SK-N-SH (cell line): ENCODE measurements around the gene TBX18. TPM values are rescaled to one million over a fixed set of nuclear protein-coding genes. Genes with fewer than 3 reads are reported as not detected.

Source experiments
- CTCF ChIA-PET: fragments of 300-600, 350-600 bp; formaldehyde crosslinking; extraction: SDS; loops from one replicate; lab custom pipeline; 2021; lab: Yijun Ruan, JAX
- POLR2A ChIA-PET: fragments of 350-600 bp; sonication (Branson Sonifier 250); formaldehyde crosslinking; extraction: SDS; loops from one replicate; lab custom pipeline; 2020; ENCODE audit warnings: antibody characterized with exemption, inconsistent platforms; lab: Yijun Ruan, JAX
- DNase-seq: peaks from one replicate; pipeline ENCODE4 v3.0.0; 2012
- H2AFZ ChIP-seq: fragments of 200-600 bp; sonication (generic); 2 replicates; pipeline ENCODE4 v1.8.1; 2016; ENCODE audit warnings: antibody characterized with exemption, mild to moderate bottlenecking, low read depth
- H3F3A ChIP-seq: fragments of 200-600 bp; sonication (generic); replicated peaks from 2 replicates; pipeline ENCODE3; 2016; ENCODE audit warnings: antibody characterized with exemption, mild to moderate bottlenecking; ENCODE audit not compliant: insufficient read depth
- H3K27ac ChIP-seq, 2 experiments: fragments of 200-500 bp in 1 of 2; fragments of 200-600 bp in 1 of 2; sonication (Bioruptor generic) in 1 of 2; sonication (generic), shearing (Covaris generic) in 1 of 2; 2 replicates each; pipeline versions ENCODE4 v1.5.1 to v1.6.1; 2014 to 2016; ENCODE audit warnings: low read depth in 2 of 2, inconsistent platforms in 1 of 2, low read length in 1 of 2, mild to moderate bottlenecking in 1 of 2, mixed read lengths in 1 of 2
- H3K27me3 ChIP-seq: fragments of 200-600 bp; sonication (generic), shearing (Covaris generic); 2 replicates; pipeline ENCODE4 v1.6.1; 2016; ENCODE audit warnings: mixed run types; ENCODE audit not compliant: insufficient read depth
- H3K36me3 ChIP-seq, 2 experiments: fragments of 200-500 bp in 1 of 2; fragments of 200-600 bp in 1 of 2; sonication (Bioruptor generic) in 1 of 2; sonication (generic) in 1 of 2; replicated peaks in 1 of 2; 2 replicates each; pipeline versions ENCODE3 to v1.5.1; 2014 to 2016; ENCODE audit warnings: low read length in 1 of 2, mild to moderate bottlenecking in 1 of 2; ENCODE audit not compliant: insufficient read depth in 2 of 2, control insufficient read depth in 1 of 2
- H3K4me1 ChIP-seq, 2 experiments: fragments of 200-500 bp in 1 of 2; fragments of 200-600 bp in 1 of 2; sonication (Bioruptor generic) in 1 of 2; sonication (generic), shearing (Covaris generic) in 1 of 2; 2 replicates each; pipeline versions ENCODE4 v1.5.1 to v1.6.1; 2014 to 2016; ENCODE audit warnings: low read depth in 1 of 2, low read length in 1 of 2, mixed run types in 1 of 2; ENCODE audit not compliant: insufficient read depth in 2 of 2, control insufficient read depth in 1 of 2
- H3K4me2 ChIP-seq: fragments of 200-600 bp; sonication (generic), shearing (Covaris generic); 2 replicates; pipeline ENCODE4 v1.6.1; 2017; ENCODE audit warnings: mixed run types
- H3K4me3 ChIP-seq, 2 experiments: fragments of 200-500 bp in 1 of 2; fragments of 200-600 bp in 1 of 2; sonication (Bioruptor generic) in 1 of 2; sonication (generic), shearing (Covaris generic) in 1 of 2; 2 replicates each; pipeline versions ENCODE4 v1.5.1 to v1.8.1; 2014 to 2016; ENCODE audit warnings: low read depth in 2 of 2, inconsistent platforms in 1 of 2, low read length in 1 of 2, mild to moderate bottlenecking in 1 of 2, mixed read lengths in 1 of 2, moderate library complexity in 1 of 2
- H3K79me2 ChIP-seq: fragments of 200-600 bp; sonication (generic); 2 replicates; pipeline ENCODE4 v1.8.1; 2017; ENCODE audit warnings: mild to moderate bottlenecking; ENCODE audit not compliant: insufficient read depth
- H3K9ac ChIP-seq: fragments of 200-600 bp; sonication (generic); 2 replicates; pipeline ENCODE4 v1.6.1; 2017; ENCODE audit warnings: mixed run types
- H3K9me2 ChIP-seq: fragments of 200-600 bp; sonication (generic); 2 replicates; pipeline ENCODE4 v1.6.1; 2017; ENCODE audit warnings: mixed run types
- H3K9me3 ChIP-seq: fragments of 200-600 bp; sonication (generic); 2 replicates; pipeline ENCODE4 v1.6.1; 2017; ENCODE audit warnings: mixed run types, mild to moderate bottlenecking, moderate library complexity
- H4K20me1 ChIP-seq: fragments of 200-600 bp; sonication (generic); 2 replicates; pipeline ENCODE4 v1.6.1; 2017; ENCODE audit warnings: mild to moderate bottlenecking, mixed run types; ENCODE audit not compliant: insufficient read depth
- CHD2 ChIP-seq: fragments of 150-350 bp; IDR thresholded peaks from 2 replicates; pipeline ENCODE4 v1.6.1; 2018; ENCODE audit warnings: low read length; ENCODE audit not compliant: partially characterized antibody
- ELF1 ChIP-seq: IDR thresholded peaks from 2 replicates; pipeline ENCODE4 v1.4.0; 2012
- EP300 ChIP-seq, 2 experiments: IDR thresholded peaks; 2 replicates each; pipeline versions ENCODE4 v1.4.0 to v1.6.1; 2012; ENCODE audit warnings: borderline replicate concordance in 1 of 2, low read depth in 1 of 2, low read length in 1 of 2
- EZH2phosphoT487 ChIP-seq: fragments of 200-600 bp; sonication (generic); IDR thresholded peaks from 2 replicates; pipeline ENCODE4 v1.6.1; 2017; ENCODE audit warnings: low read depth, mixed run types, mild to moderate bottlenecking, antibody characterized with exemption, moderate library complexity, borderline replicate concordance
- FOSL2 ChIP-seq: IDR thresholded peaks from 2 replicates; pipeline ENCODE4 v1.4.0; 2012; ENCODE audit warnings: low read depth, mild to moderate bottlenecking, moderate library complexity, borderline replicate concordance
- FOXJ3 ChIP-seq: sonication (generic); formaldehyde crosslinking; IDR thresholded peaks from 2 replicates; pipeline ENCODE4 v1.5.1; 2020; ENCODE audit warnings: mild to moderate bottlenecking, missing genetic modification reagents
- GABPA ChIP-seq: IDR thresholded peaks from 2 replicates; pipeline ENCODE4 v1.4.0; 2012; ENCODE audit warnings: low read depth, mild to moderate bottlenecking
- MEF2A ChIP-seq: IDR thresholded peaks from 2 replicates; pipeline ENCODE4 v1.4.0; 2012; ENCODE audit warnings: low read depth, borderline replicate concordance
- NFIC ChIP-seq: IDR thresholded peaks from 2 replicates; pipeline ENCODE4 v1.4.0; 2012; ENCODE audit warnings: borderline replicate concordance
- NRF1 ChIP-seq: IDR thresholded peaks from 2 replicates; pipeline ENCODE4 v1.6.1; 2012; ENCODE audit warnings: low read depth, mild to moderate bottlenecking, low read length
- RCOR1 ChIP-seq: fragments of 150-350 bp; IDR thresholded peaks from 2 replicates; pipeline ENCODE4 v1.6.1; 2017; ENCODE audit warnings: antibody characterized with exemption, low read length
- RFX5 ChIP-seq: IDR thresholded peaks from 2 replicates; pipeline ENCODE4 v1.6.1; 2012; ENCODE audit warnings: mild to moderate bottlenecking, improper control_type of control experiment, low read length
- RXRA ChIP-seq: IDR thresholded peaks from 2 replicates; pipeline ENCODE4 v1.4.0; 2012; ENCODE audit warnings: low read depth, mild to moderate bottlenecking, borderline replicate concordance
- SIN3A ChIP-seq: IDR thresholded peaks from 2 replicates; pipeline ENCODE4 v1.6.1; 2012; ENCODE audit warnings: low read depth, mild to moderate bottlenecking, low read length, moderate library complexity, borderline replicate concordance
- SMC3 ChIP-seq: IDR thresholded peaks from 2 replicates; pipeline ENCODE4 v1.6.1; 2012; ENCODE audit warnings: low read depth, low read length, improper control_type of control experiment
- TAF1 ChIP-seq: IDR thresholded peaks from 2 replicates; pipeline ENCODE4 v1.6.1; 2012; ENCODE audit warnings: low read depth, mild to moderate bottlenecking, low read length, moderate library complexity, borderline replicate concordance
- TEAD4 ChIP-seq: IDR thresholded peaks from 2 replicates; pipeline ENCODE4 v1.4.0; 2012; ENCODE audit warnings: mild to moderate bottlenecking, borderline replicate concordance; ENCODE audit not compliant: insufficient read depth
- WGBS: methylation state at CpG from one replicate; pipeline ENCODE4 v1.1.6; 2017; ENCODE audit warnings: low lambda C conversion rate; 5-methylcytosine and 5-hydroxymethylcytosine counted together
- polyA plus RNA-seq, 3 experiments: library from polyadenylated mRNA; depleted of rRNA; stranded (reverse); fragments of >200 nt; gene quantifications; 2 replicates each; pipeline ENCODE4 v1.2.3, GENCODE V29; 2012
- TF ChIP-seq, protein P1 (sequence below): fragments of 200-600 bp; sonication (generic); IDR thresholded peaks from 2 replicates; pipeline ENCODE4 v1.6.1; 2017; ENCODE audit warnings: antibody characterized with exemption, mild to moderate bottlenecking, moderate library complexity
- TF ChIP-seq, protein P2 (sequence below): IDR thresholded peaks from 2 replicates; pipeline ENCODE4 v1.4.0; 2012; ENCODE audit warnings: low read depth, borderline replicate concordance
- TF ChIP-seq, protein P3 (sequence below): IDR thresholded peaks from 2 replicates; pipeline ENCODE4; 2012
- TF ChIP-seq, protein P4 (sequence below): IDR thresholded peaks from 2 replicates; pipeline ENCODE4 v1.6.1; 2012; ENCODE audit warnings: mild to moderate bottlenecking, low read depth, low read length, moderate library complexity
- TF ChIP-seq, protein P5 (sequence below): fragments of 150-350 bp; IDR thresholded peaks from 2 replicates; pipeline ENCODE4 v1.6.1; 2017; ENCODE audit warnings: antibody characterized with exemption, low read length, low read depth, borderline replicate concordance

The TBX18 gene
- 19.3 and 29.8 TPM in 2 replicates for polyA plus RNA-seq (2012; rRNA removed)
- 13.8 and 23.5 TPM in 2 replicates for polyA plus RNA-seq (2012; cell fraction: cytosol; rRNA removed)
- polyA plus RNA-seq (2012; cell fraction: nucleus; rRNA removed): 19.5 and 52.3 TPM in 2 replicates

DNA sequence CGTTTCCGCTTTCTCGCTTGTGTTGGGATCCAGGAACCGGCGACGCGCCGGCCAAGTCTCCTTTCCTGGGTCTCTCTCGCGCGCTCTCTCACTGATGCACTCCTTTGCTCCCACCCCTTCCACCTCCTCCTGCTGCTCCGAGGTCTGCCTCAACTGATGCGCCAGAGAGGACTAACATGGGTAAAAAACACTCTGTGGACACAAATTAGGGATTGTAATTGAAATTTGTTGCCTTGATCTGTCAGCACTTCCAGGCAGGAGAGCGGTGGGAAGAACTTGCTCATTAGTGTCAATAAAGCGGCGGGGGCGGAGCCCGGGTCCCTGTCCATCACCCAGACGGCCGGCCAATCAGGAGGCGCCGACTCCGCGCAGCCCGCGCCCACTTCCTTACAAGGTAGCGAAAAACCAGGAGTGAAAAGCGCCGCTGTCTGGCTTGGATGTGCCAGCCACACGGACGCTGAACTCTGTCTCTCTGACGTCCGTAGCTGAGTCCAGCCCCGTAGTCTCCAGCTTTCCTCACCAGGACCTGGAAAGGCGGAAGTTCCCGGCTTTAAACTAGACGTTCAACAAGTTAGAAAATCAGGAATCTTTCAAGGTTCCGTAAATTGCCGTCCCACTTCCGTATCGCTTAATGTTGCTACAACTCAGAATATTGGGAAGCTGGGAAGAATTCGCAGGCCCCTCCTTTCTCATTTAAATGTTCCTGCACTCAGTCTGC lies at the start of gene TBX18:
Gene TBX18 (minus strand): TSS at position 267 of the 718 bp plus-strand sequence. CDS start 417 bp downstream, outside the sequence.
- H3K36me3 ChIP-seq: peaks cover 0 to 14% of the 10 kb centered on the region in 2 experiments
- peaks cover 32% of the 10 kb centered on the region for H3F3A ChIP-seq
- peak within 1 kb of the TSS; percentile 83; the same call in 1 of the 2 replicates for H2AFZ ChIP-seq
- DNase-seq: peak; percentile 85
- H3K4me2 ChIP-seq: peak within 1 kb of the TSS; percentile 97
- no peaks in the 10 kb centered on the region for H4K20me1 ChIP-seq
- H3K9ac ChIP-seq: peak within 1 kb of the TSS; percentile 85
- H3K4me3 ChIP-seq: peak within 1 kb of the TSS; percentile 65 to 97
- WGBS: 2% methylated on average over 41 of the region's 42 CpGs
- peaks cover 32% of the 10 kb centered on the region for H3K79me2 ChIP-seq
- CTCF ChIA-PET: interaction anchor here (1.6 kb wide), 1 partner anchor 10 kb away, joined by 5 read pairs; no protein-coding TSS in a partner anchor
- H3K9me2 ChIP-seq: no peaks in the 10 kb centered on the region
- H3K27me3 ChIP-seq: peaks cover 31% of the 10 kb centered on the region
- H3K9me3 ChIP-seq: no peaks in the 10 kb centered on the region
- POLR2A ChIA-PET: no interaction called here
- no peaks in the 10 kb centered on the region; a peak in 1 of 4 replicates for H3K4me1 ChIP-seq
- peak within 1 kb of the TSS; percentile 72 to 77 for H3K27ac ChIP-seq
- TF ChIP-seq RCOR1: no peak
- no peak for TF ChIP-seq FOSL2
- TF ChIP-seq, protein P1, sequence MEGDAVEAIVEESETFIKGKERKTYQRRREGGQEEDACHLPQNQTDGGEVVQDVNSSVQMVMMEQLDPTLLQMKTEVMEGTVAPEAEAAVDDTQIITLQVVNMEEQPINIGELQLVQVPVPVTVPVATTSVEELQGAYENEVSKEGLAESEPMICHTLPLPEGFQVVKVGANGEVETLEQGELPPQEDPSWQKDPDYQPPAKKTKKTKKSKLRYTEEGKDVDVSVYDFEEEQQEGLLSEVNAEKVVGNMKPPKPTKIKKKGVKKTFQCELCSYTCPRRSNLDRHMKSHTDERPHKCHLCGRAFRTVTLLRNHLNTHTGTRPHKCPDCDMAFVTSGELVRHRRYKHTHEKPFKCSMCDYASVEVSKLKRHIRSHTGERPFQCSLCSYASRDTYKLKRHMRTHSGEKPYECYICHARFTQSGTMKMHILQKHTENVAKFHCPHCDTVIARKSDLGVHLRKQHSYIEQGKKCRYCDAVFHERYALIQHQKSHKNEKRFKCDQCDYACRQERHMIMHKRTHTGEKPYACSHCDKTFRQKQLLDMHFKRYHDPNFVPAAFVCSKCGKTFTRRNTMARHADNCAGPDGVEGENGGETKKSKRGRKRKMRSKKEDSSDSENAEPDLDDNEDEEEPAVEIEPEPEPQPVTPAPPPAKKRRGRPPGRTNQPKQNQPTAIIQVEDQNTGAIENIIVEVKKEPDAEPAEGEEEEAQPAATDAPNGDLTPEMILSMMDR: peak; percentile 13; the same call in 1 of the 2 replicates
- TF ChIP-seq ELF1: peak; percentile 78
- no peak for TF ChIP-seq RXRA
- TF ChIP-seq, protein P2, sequence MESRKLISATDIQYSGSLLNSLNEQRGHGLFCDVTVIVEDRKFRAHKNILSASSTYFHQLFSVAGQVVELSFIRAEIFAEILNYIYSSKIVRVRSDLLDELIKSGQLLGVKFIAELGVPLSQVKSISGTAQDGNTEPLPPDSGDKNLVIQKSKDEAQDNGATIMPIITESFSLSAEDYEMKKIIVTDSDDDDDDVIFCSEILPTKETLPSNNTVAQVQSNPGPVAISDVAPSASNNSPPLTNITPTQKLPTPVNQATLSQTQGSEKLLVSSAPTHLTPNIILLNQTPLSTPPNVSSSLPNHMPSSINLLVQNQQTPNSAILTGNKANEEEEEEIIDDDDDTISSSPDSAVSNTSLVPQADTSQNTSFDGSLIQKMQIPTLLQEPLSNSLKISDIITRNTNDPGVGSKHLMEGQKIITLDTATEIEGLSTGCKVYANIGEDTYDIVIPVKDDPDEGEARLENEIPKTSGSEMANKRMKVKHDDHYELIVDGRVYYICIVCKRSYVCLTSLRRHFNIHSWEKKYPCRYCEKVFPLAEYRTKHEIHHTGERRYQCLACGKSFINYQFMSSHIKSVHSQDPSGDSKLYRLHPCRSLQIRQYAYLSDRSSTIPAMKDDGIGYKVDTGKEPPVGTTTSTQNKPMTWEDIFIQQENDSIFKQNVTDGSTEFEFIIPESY: 0 out of 2 replicates have a peak, but pooled peaks have one; percentile 9
- no peak for TF ChIP-seq RFX5
- TF ChIP-seq SIN3A: peak; percentile 86; the same call in 1 of the 2 replicates
- TF ChIP-seq FOXJ3: no peak
- TF ChIP-seq TEAD4: no peak
- TF ChIP-seq, protein P3, sequence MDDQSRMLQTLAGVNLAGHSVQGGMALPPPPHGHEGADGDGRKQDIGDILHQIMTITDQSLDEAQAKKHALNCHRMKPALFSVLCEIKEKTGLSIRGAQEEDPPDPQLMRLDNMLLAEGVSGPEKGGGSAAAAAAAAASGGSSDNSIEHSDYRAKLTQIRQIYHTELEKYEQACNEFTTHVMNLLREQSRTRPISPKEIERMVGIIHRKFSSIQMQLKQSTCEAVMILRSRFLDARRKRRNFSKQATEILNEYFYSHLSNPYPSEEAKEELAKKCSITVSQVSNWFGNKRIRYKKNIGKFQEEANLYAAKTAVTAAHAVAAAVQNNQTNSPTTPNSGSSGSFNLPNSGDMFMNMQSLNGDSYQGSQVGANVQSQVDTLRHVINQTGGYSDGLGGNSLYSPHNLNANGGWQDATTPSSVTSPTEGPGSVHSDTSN: peak; percentile 99
- no peak for TF ChIP-seq SMC3
- 0 out of 4 replicates have a peak, but pooled peaks of 1 of the 2 experiments have one; percentile 17 for TF ChIP-seq EP300 (IDR thresholded peaks at IDR 0.05; ENCODE audit: borderline replicate concordance in 1 of 2, low read depth in 1 of 2, low read length in 1 of 2)
- no peak for TF ChIP-seq EZH2phosphoT487
- peak; percentile 67 for TF ChIP-seq GABPA
- TF ChIP-seq CHD2: no peak
- TF ChIP-seq, protein P4, sequence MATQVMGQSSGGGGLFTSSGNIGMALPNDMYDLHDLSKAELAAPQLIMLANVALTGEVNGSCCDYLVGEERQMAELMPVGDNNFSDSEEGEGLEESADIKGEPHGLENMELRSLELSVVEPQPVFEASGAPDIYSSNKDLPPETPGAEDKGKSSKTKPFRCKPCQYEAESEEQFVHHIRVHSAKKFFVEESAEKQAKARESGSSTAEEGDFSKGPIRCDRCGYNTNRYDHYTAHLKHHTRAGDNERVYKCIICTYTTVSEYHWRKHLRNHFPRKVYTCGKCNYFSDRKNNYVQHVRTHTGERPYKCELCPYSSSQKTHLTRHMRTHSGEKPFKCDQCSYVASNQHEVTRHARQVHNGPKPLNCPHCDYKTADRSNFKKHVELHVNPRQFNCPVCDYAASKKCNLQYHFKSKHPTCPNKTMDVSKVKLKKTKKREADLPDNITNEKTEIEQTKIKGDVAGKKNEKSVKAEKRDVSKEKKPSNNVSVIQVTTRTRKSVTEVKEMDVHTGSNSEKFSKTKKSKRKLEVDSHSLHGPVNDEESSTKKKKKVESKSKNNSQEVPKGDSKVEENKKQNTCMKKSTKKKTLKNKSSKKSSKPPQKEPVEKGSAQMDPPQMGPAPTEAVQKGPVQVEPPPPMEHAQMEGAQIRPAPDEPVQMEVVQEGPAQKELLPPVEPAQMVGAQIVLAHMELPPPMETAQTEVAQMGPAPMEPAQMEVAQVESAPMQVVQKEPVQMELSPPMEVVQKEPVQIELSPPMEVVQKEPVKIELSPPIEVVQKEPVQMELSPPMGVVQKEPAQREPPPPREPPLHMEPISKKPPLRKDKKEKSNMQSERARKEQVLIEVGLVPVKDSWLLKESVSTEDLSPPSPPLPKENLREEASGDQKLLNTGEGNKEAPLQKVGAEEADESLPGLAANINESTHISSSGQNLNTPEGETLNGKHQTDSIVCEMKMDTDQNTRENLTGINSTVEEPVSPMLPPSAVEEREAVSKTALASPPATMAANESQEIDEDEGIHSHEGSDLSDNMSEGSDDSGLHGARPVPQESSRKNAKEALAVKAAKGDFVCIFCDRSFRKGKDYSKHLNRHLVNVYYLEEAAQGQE: 0 out of 2 replicates have a peak, but pooled peaks have one; percentile 11
- no peak for TF ChIP-seq NFIC
- peak; percentile 70 for TF ChIP-seq TAF1
- no peak for TF ChIP-seq MEF2A
- no peak for TF ChIP-seq NRF1
- TF ChIP-seq, protein P5, sequence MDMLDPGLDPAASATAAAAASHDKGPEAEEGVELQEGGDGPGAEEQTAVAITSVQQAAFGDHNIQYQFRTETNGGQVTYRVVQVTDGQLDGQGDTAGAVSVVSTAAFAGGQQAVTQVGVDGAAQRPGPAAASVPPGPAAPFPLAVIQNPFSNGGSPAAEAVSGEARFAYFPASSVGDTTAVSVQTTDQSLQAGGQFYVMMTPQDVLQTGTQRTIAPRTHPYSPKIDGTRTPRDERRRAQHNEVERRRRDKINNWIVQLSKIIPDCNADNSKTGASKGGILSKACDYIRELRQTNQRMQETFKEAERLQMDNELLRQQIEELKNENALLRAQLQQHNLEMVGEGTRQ: no peak
